Fibroblast of lung (primary cell): ENCODE results near the gene CTBP2.

Experiments
- EZH2 ChIP-seq: IDR thresholded peaks from 2 replicates; pipeline ENCODE4 v1.5.1; 2012; ENCODE audit warnings: low read length, control low read depth, mild to moderate bottlenecking; ENCODE audit errors: missing control alignments
- TF ChIP-seq, protein P1 (sequence below), 2 donors: IDR thresholded peaks in 1 of 2; conservative IDR thresholded peaks in 1 of 2; 1 replicate in 1 of 2; 2 replicates in 1 of 2; pipeline ENCODE4 v1.5.1; 2011 to 2012; ENCODE audit warnings: low read length in 2 of 2, control low read depth in 1 of 2, inconsistent platforms in 1 of 2, low read depth in 1 of 2, mild to moderate bottlenecking in 1 of 2

DNA sequence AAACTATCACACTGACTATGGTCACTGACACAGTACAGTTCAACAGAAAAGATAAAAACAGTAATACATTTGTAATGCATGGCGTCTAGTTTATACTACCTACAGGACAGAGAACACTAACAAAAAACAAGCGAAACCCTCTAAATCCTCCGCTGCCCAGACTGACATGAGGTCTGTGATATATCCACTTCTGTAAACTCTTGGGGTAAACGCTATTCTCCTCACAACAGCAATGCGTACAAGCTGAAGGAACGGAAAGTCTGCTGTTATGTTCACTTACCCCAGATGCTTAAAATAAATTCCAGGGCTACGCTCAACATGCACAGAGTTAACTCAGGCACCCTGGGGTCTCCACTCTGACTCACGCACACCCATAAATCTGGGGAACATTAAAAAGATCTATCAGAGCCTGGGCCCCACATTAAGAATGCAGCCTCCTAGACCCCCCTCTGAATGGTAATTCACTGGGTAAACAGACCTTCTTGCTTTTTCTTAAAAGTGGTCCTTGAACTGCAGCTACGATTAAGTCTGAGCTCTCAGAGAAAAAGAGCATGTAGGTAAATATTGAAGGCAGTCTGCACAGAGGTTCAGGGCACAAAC is 105.6 kb downstream of the CTBP2 start:
- TF ChIP-seq, protein P1, sequence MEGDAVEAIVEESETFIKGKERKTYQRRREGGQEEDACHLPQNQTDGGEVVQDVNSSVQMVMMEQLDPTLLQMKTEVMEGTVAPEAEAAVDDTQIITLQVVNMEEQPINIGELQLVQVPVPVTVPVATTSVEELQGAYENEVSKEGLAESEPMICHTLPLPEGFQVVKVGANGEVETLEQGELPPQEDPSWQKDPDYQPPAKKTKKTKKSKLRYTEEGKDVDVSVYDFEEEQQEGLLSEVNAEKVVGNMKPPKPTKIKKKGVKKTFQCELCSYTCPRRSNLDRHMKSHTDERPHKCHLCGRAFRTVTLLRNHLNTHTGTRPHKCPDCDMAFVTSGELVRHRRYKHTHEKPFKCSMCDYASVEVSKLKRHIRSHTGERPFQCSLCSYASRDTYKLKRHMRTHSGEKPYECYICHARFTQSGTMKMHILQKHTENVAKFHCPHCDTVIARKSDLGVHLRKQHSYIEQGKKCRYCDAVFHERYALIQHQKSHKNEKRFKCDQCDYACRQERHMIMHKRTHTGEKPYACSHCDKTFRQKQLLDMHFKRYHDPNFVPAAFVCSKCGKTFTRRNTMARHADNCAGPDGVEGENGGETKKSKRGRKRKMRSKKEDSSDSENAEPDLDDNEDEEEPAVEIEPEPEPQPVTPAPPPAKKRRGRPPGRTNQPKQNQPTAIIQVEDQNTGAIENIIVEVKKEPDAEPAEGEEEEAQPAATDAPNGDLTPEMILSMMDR (conservative IDR thresholded peaks at IDR 0.05 in 1 of 2, IDR thresholded peaks at IDR 0.05 in 1 of 2; ENCODE audit: low read depth in 1 of 2, low read length in 2 of 2) = no peak
- no peak for TF ChIP-seq EZH2
